BLaER1 treated with 17β-estradiol and CSF1 and Interleukin-3, amounts not matched to agents 10 nM and 100 nM (cell line): ENCODE measurements around the gene NHSL1.

Source experiments
- H3K27ac ChIP-seq, 11 experiments: shearing (Covaris generic); formaldehyde crosslinking; 2 replicates each; pipeline ENCODE4 v1.8.1; 2022
- H3K27me3 ChIP-seq, 11 experiments: shearing (Covaris generic); formaldehyde crosslinking; 2 replicates each; pipeline ENCODE4 v1.8.1; 2022
- H3K36me3 ChIP-seq, 11 experiments: shearing (Covaris generic); formaldehyde crosslinking; 2 replicates each; pipeline ENCODE4 v1.8.1; 2022
- H3K4me1 ChIP-seq, 10 experiments: shearing (Covaris generic); formaldehyde crosslinking; 2 replicates each; pipeline ENCODE4 v1.8.1; 2022
- H3K4me2 ChIP-seq, 11 experiments: shearing (Covaris generic); formaldehyde crosslinking; 2 replicates each; pipeline ENCODE4 v1.8.1; 2022
- H3K4me3 ChIP-seq, 10 experiments: shearing (Covaris generic); formaldehyde crosslinking; 2 replicates each; pipeline ENCODE4 v1.8.1; 2022
- H3K9ac ChIP-seq, 11 experiments: shearing (Covaris generic); formaldehyde crosslinking; 2 replicates each; pipeline ENCODE4 v1.8.1; 2022
- H3K9me3 ChIP-seq, 11 experiments: shearing (Covaris generic); formaldehyde crosslinking; replicated peaks in 1 of 11; 2 replicates each; pipeline ENCODE4 v1.8.1; 2022
- H4K20me1 ChIP-seq, 11 experiments: shearing (Covaris generic); formaldehyde crosslinking; 2 replicates each; pipeline ENCODE4 v1.8.1; 2022
- Cebpa-rat ChIP-seq, 11 experiments: shearing (Covaris generic); IDR thresholded peaks; 2 replicates each; pipeline ENCODE4 v1.8.1; 2022

The NHSL1 gene

DNA sequence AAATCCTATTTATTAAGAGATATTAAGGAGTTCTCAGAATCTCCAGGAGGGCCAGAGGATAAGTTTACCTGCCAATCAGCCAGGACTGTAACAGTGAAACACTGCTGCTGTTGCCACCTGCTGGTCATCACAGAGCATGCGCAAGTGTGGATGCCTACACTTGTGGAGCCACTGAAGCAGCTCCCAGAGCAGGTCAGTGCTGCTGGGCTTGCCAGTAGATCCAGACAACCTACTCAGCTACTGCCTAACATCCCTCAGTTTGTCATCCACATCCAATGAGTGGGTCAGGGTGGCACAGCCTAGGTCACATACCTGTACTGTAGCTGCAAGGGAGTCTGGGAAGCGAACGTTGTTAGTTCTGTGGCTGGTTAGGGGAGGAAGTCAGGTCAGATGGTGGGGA lies 18.3 kb upstream of the NHSL1 start:
- Histone ChIP-seq H3K27ac (no peak overlapping the region), H3K9me3 (peaks cover 0 to 21% (median 9%) of the 10 kb centered on the region in 11 experiments; a peak in 19 of 22 replicates), H3K9ac (no peak overlapping the region), H3K27me3 (no peaks in the 10 kb centered on the region), H3K36me3 (peaks cover 0 to 12% (median 0%) of the 10 kb centered on the region in 11 experiments; a peak in 5 of 22 replicates), H3K4me1 (peaks cover 18 to 37% (median 30%) of the 10 kb centered on the region in 10 experiments), H3K4me3 (no peak overlapping the region), H4K20me1 (no peaks in the 10 kb centered on the region), H3K4me2 (no peak overlapping the region)
- no peak for TF ChIP-seq Cebpa-rat (IDR thresholded peaks at IDR 0.05)

DNA sequence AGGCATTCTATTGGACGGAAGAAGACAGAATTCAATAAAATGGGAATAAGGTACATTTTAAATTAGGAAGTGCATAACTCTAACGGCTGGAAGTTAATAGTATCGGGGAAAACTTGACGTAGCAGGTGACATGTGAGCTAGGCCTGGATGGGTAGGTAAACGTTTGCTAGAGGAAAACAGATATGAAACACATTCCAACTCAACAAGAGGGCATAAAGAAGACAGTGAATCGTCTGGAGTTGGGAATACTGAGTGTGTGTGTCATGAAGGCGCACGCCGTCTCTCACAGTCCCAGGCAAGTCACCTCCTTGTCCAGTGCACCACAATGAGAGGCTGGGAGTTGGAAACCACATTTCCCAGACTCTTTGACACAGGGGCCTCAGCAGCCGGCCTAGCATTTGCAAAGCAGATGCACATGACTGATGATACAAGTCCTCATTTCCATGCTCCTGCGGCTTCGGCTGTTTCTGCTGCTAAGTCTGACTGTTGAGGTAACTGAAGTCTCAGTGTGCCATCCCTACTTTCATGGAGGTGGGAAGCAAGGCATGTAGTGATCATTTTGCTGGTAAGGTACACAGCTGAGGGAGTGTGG lies 16.5 kb upstream of the NHSL1 start:
- Histone ChIP-seq H4K20me1 (no peaks in the 10 kb centered on the region), H3K27ac (no peak overlapping the region), H3K36me3 (peaks cover 0 to 12% (median 0%) of the 10 kb centered on the region in 11 experiments; a peak in 5 of 22 replicates), H3K4me3 (no peak overlapping the region), H3K4me2 (peak overlapping the region in 4 of 11 experiments; percentile 12 to 41 (median 30); a peak in 4 of 22 replicates), H3K4me1 (peaks cover 0 to 19% (median 12%) of the 10 kb centered on the region in 10 experiments; a peak in 18 of 20 replicates), H3K9me3 (peaks cover 0 to 21% (median 9%) of the 10 kb centered on the region in 11 experiments; a peak in 19 of 22 replicates), H3K9ac (no peak overlapping the region), H3K27me3 (no peaks in the 10 kb centered on the region)
- no peak for TF ChIP-seq Cebpa-rat (IDR thresholded peaks at IDR 0.05)

DNA sequence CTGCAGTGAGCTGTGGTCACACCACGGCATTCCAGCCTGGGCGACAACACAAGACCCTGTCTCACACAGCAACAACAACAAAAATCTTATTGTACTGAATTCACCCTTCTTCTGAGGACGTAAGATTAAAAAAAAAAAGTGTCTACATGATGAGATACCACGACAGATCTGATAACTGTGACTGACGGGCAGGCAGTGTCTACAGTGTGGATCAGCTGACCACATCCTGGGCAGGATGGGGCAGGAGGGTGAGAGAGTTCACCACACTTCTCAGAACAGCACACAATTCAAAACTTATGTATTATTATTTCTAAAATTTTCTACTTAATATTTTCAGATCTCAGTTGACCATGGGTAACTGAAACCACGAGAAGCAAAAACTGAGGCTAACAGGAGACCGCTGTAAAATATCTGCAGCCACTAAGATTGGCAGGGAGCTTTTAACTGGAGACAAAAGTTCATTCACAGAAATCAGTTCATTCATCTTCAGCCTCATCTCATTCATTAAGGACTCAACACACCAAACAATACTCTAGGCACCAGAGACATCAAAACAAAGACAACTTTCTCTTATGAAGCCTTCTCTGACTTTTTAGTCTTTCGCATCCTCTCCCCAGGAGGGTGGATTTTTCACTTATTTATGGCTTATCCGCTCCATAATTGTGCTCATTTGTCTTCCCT lies 15.7 kb upstream of the NHSL1 start:
- Histone ChIP-seq H3K36me3 (peaks cover 0 to 12% (median 0%) of the 10 kb centered on the region in 11 experiments; a peak in 5 of 22 replicates), H3K27ac (no peak overlapping the region), H3K4me2 (peak overlapping the region in 5 of 11 experiments; percentile 6 to 41 (median 25); a peak in 5 of 22 replicates), H3K9ac (no peak overlapping the region), H3K4me1 (peaks cover 0 to 19% (median 11%) of the 10 kb centered on the region in 10 experiments; a peak in 14 of 20 replicates), H4K20me1 (no peaks in the 10 kb centered on the region), H3K27me3 (no peaks in the 10 kb centered on the region), H3K9me3 (peaks cover 0 to 21% (median 9%) of the 10 kb centered on the region in 11 experiments; a peak in 19 of 22 replicates), H3K4me3 (no peak overlapping the region)
- no peak for TF ChIP-seq Cebpa-rat (IDR thresholded peaks at IDR 0.05)

DNA sequence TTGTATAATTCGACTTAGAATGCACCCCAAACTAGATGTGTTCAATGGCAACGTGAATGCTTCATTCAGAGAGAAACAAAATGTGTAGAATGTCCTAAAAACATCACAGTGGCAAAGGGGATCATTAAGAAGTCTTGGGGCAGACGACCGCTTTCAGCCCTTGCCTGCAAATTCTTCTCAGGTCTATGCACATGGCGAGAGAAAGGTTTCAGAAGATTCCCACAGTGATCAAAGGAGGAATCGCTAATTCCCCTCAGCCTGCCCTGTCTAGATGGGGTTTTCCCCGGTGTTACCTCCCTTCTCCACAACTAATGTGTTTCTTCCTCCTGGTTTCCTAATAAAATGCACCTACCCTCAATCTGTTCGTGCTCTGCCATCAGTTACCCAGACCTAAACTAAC lies 13.3 kb upstream of the NHSL1 start:
- H3K9ac ChIP-seq = no peak overlapping the region
- no peaks in the 10 kb centered on the region for H3K27me3 ChIP-seq
- H3K4me2 ChIP-seq = no peak overlapping the region
- H3K36me3 ChIP-seq = peaks cover 0 to 7% (median 0%) of the 10 kb centered on the region in 11 experiments; a peak in 4 of 22 replicates
- H3K4me3 ChIP-seq = no peak overlapping the region
- peaks cover 0 to 10% (median 2%) of the 10 kb centered on the region in 11 experiments; a peak in 19 of 22 replicates for H3K9me3 ChIP-seq
- H4K20me1 ChIP-seq = no peaks in the 10 kb centered on the region
- no peak for TF ChIP-seq Cebpa-rat (IDR thresholded peaks at IDR 0.05)
- peaks cover 0 to 19% (median 11%) of the 10 kb centered on the region in 10 experiments; a peak in 14 of 20 replicates for H3K4me1 ChIP-seq
- no peak overlapping the region for H3K27ac ChIP-seq

DNA sequence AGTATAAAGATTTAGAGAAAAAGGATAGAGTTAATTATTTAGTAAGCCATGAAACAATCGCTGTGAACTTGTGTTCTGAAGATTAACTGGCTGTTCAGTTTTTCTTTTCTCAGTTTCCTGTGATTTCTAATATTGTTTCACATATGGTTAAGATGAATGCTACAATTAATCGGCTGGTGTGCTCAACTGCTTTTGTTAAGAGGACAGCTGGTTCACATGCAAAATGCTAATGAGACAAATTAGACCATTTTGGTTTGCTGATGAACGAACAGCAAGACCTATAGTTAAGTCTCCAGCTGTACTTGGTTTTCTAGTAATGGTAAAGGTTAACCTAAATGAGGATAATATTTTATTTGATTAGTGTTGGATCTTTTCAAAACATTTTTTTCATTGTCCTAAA lies 10.8 kb upstream of the NHSL1 start:
- no peak overlapping the region for H3K27ac ChIP-seq
- TF ChIP-seq Cebpa-rat (IDR thresholded peaks at IDR 0.05) = no peak
- H3K4me3 ChIP-seq = no peak overlapping the region
- no peaks in the 10 kb centered on the region for H4K20me1 ChIP-seq
- no peaks in the 10 kb centered on the region for H3K9me3 ChIP-seq
- H3K4me2 ChIP-seq = no peak overlapping the region
- H3K9ac ChIP-seq = no peak overlapping the region
- no peaks in the 10 kb centered on the region for H3K27me3 ChIP-seq
- no peaks in the 10 kb centered on the region for H3K36me3 ChIP-seq
- H3K4me1 ChIP-seq = peaks cover 0 to 6% (median 6%) of the 10 kb centered on the region in 10 experiments; a peak in 13 of 20 replicates

DNA sequence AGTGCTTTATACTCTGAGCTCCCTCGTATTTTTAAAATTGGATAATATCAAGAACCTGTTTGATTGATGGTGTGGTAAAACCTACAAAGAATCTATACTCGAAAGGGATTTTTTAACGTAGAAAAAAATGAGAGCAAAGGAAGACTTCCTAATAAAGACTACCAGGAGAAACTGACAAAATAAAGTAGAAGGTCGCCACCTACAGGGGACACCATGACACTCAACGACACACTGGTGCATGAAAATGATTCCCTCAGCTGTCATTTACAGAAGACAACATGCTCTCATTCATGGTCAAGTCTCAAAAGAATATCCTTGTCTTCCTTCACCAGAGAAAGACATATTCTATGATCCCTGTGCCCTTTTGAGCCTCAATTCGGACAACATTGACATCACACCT lies 10.1 kb upstream of the NHSL1 start:
- Histone ChIP-seq H3K4me1 (peaks cover 0 to 2% (median 2%) of the 10 kb centered on the region in 10 experiments; a peak in 11 of 20 replicates), H3K4me2 (no peak overlapping the region), H3K9ac (no peak overlapping the region), H3K27ac (no peak overlapping the region), H3K36me3 (no peaks in the 10 kb centered on the region), H3K9me3 (no peaks in the 10 kb centered on the region), H3K27me3 (no peaks in the 10 kb centered on the region), H3K4me3 (no peak overlapping the region), H4K20me1 (no peaks in the 10 kb centered on the region)
- TF ChIP-seq Cebpa-rat (IDR thresholded peaks at IDR 0.05) = no peak

DNA sequence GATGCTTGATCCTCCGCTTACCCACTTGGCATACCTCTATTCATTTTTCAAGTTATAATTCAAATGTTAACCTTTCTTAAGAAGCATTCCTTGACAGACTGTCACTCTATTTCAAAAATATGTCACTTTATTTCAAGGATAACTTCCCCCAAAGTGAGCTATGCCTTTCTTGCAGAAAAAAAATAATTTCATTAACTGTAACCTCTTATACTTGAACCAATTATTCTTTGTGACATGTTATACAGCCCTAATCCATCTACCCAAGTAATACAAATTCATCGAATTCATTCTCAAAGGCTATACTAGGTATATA lies 9.3 kb upstream of the NHSL1 start:
- Histone ChIP-seq H3K4me3 (no peak overlapping the region), H3K9ac (no peak overlapping the region), H3K27ac (no peak overlapping the region), H4K20me1 (no peaks in the 10 kb centered on the region), H3K9me3 (no peaks in the 10 kb centered on the region), H3K36me3 (no peaks in the 10 kb centered on the region), H3K27me3 (no peaks in the 10 kb centered on the region), H3K4me2 (no peak overlapping the region), H3K4me1 (peaks cover 0 to 10% (median 9%) of the 10 kb centered on the region in 10 experiments; a peak in 13 of 20 replicates)
- TF ChIP-seq Cebpa-rat (IDR thresholded peaks at IDR 0.05) = no peak

DNA sequence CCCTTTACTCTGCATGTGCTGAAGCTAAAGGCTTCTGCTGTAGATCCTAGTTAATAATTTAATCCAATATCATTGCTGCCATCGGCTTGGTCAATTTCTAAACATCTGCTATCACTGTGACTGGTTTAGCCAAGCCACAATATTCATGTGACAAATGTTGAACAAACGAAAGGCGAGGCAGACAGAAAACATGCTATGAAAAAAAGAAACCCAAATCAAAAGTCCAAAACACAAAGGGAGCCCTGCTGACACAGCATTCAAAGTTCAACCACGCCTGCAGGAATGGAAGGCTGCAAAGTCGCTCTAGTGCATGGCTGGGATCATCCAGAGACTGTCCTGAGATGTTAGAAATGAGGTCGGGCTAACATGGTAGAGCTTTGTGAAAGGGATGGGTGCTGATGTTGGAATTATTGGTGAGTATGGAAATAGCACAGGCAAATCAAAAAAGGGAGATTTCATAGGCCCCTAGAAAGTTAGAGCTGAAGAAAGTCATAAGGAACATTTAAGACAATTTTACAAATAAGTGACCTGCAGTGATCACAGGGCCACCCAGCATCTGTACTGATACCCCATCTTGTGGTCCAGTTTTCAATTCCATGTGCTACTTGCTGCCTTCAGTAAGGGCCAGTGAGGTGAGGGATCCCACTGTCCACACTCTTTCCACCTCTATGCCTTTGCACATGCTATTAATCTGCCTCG lies 8.8 kb upstream of the NHSL1 start:
- TF ChIP-seq Cebpa-rat (IDR thresholded peaks at IDR 0.05) = no peak
- H3K27ac ChIP-seq = no peak overlapping the region
- no peak overlapping the region for H3K4me2 ChIP-seq

More for the DNA sequence above, 8.8 kb upstream of the NHSL1 start:
- H3K9me3 ChIP-seq = no peaks in the 10 kb centered on the region
- H3K36me3 ChIP-seq = no peaks in the 10 kb centered on the region
- H3K9ac ChIP-seq = no peak overlapping the region
- H3K4me3 ChIP-seq = no peak overlapping the region
- peaks cover 0 to 14% (median 10%) of the 10 kb centered on the region in 10 experiments; a peak in 13 of 20 replicates for H3K4me1 ChIP-seq
- H4K20me1 ChIP-seq = no peaks in the 10 kb centered on the region
- H3K27me3 ChIP-seq = no peaks in the 10 kb centered on the region
